A549 (cell line): ENCODE data around the gene ADAMTS2. TPM values are rescaled to one million over a fixed set of nuclear protein-coding genes. Genes with fewer than 3 reads are reported as not detected.

Experiments used
- ATAC-seq, 2 experiments: fragments of 200-7000 bp in 1 of 2; fragments of >200 bp in 1 of 2; cut with Nextera tagmentation in 1 of 2; cut with Tn5 transposase in 1 of 2; 3 replicates each; pipeline versions ENCODE4 v1.8.0 to v1.9.1; 2018 to 2020; ENCODE audit warnings: mild to moderate bottlenecking in 1 of 2, moderate library complexity in 1 of 2
- CTCF ChIA-PET: fragments of 300-600 bp; sonication (Branson Sonifier 250); formaldehyde crosslinking; extraction: SDS; loops from one replicate; lab custom pipeline; 2021; ENCODE audit warnings: antibody characterized with exemption, inconsistent platforms; lab: Yijun Ruan, JAX
- POLR2A ChIA-PET: fragments of 350-600 bp; formaldehyde crosslinking; extraction: SDS; loops from one replicate; lab custom pipeline; 2021; ENCODE audit warnings: antibody characterized with exemption, inconsistent platforms; lab: Yijun Ruan, JAX
- DNase-seq, 2 experiments: peaks; one replicate each; pipeline versions ENCODE4 v3.0.0 to v3.0.0-alpha.2; 2011 to 2016; ENCODE audit warnings: low read depth in 1 of 2, low spot score in 1 of 2
- FAIRE-seq: peaks from 2 replicates; lab custom pipeline; 2011; peaks lifted over from hg19 to GRCh38; lab: Jason Lieb, UNC
- H3K27ac ChIP-seq, 2 experiments: fragments of >200 bp; sonication (Bioruptor Twin); formaldehyde crosslinking; 3 replicates each; pipeline ENCODE4 v1.5.1; 2016 to 2017
- H3K4me1 ChIP-seq: fragments of >200 bp; sonication (Bioruptor Twin); formaldehyde crosslinking; 3 replicates; pipeline ENCODE4 v1.6.1; 2016
- H3K4me2 ChIP-seq: fragments of >200 bp; sonication (Bioruptor Twin); formaldehyde crosslinking; 3 replicates; pipeline ENCODE4 v1.6.1; 2016
- H3K4me3 ChIP-seq: fragments of >200 bp; sonication (Bioruptor Twin); formaldehyde crosslinking; 3 replicates; pipeline ENCODE4 v1.5.1; 2016
- H3K9me3 ChIP-seq: fragments of >200 bp; sonication (Bioruptor Twin); formaldehyde crosslinking; 3 replicates; pipeline ENCODE4 v1.6.1; 2016
- CBX8 ChIP-seq: fragments of 200-600 bp; sonication (generic); IDR thresholded peaks from 2 replicates; pipeline ENCODE4 v1.6.1; 2016
- CEBPB ChIP-seq, 2 experiments: fragments of >200 bp in 1 of 2; sonication (Bioruptor Twin) in 1 of 2; formaldehyde crosslinking in 1 of 2; IDR thresholded peaks; 2 replicates each; pipeline ENCODE4 v1.6.1; 2012 to 2016
- CHD4 ChIP-seq: fragments of 200-600 bp; sonication (generic); IDR thresholded peaks from 2 replicates; pipeline ENCODE4 v1.6.1; 2016; ENCODE audit warnings: antibody characterized with exemption, mild to moderate bottlenecking, borderline replicate concordance
- E2F6 ChIP-seq: IDR thresholded peaks from 2 replicates; pipeline ENCODE4 v1.6.1; 2012; ENCODE audit warnings: low read depth, borderline replicate concordance
- EHF ChIP-seq: fragments of 250-450 bp; sonication (Bioruptor Pico); IDR thresholded peaks from 2 replicates; pipeline ENCODE4 v1.5.0; 2020; ENCODE audit warnings: mild to moderate bottlenecking
- EP300 ChIP-seq, 2 experiments: fragments of >200 bp; sonication (Bioruptor Twin); formaldehyde crosslinking; IDR thresholded peaks; 2 replicates in 1 of 2; 3 replicates in 1 of 2; pipeline ENCODE4 v1.6.1; 2016 to 2017
- FOSB ChIP-seq: fragments of 250-450 bp; sonication (Bioruptor Pico); IDR thresholded peaks from 2 replicates; pipeline ENCODE4 v1.5.0; 2020; ENCODE audit warnings: mild to moderate bottlenecking, moderate library complexity
- FOSL2 ChIP-seq, 2 experiments: fragments of 450-650 bp in 1 of 2; fragments of >200 bp in 1 of 2; sonication (Bioruptor Twin) in 1 of 2; formaldehyde crosslinking; IDR thresholded peaks; 2 replicates each; pipeline versions ENCODE4 v1.5.0 to v1.6.1; 2016 to 2020; ENCODE audit warnings: mild to moderate bottlenecking in 1 of 2, moderate library complexity in 1 of 2
- FOXS1 ChIP-seq: fragments of 250-450 bp; sonication (Bioruptor Pico); IDR thresholded peaks from 2 replicates; pipeline ENCODE4 v1.5.0; 2020; ENCODE audit warnings: mild to moderate bottlenecking, moderate library complexity
- GATA3 ChIP-seq: IDR thresholded peaks from 2 replicates; pipeline ENCODE4 v1.6.1; 2012; ENCODE audit warnings: borderline replicate concordance
- HDAC2 ChIP-seq: fragments of 200-600 bp; sonication (generic); IDR thresholded peaks from 2 replicates; pipeline ENCODE4 v1.6.1; 2016
- HOXA7 ChIP-seq: fragments of 250-450 bp; sonication (Bioruptor Pico); IDR thresholded peaks from 2 replicates; pipeline ENCODE4 v1.5.0; 2020; ENCODE audit warnings: mild to moderate bottlenecking, moderate library complexity
- MAFK ChIP-seq: fragments of 450-650 bp; IDR thresholded peaks from 2 replicates; pipeline ENCODE4 v1.6.1; 2014; ENCODE audit not compliant: partially characterized antibody
- MAZ ChIP-seq: fragments of 150-350 bp; IDR thresholded peaks from 2 replicates; pipeline ENCODE4 v1.6.1; 2014; ENCODE audit warnings: antibody characterized with exemption, low read depth, low read length, borderline replicate concordance
- NPAS2 ChIP-seq: fragments of 250-450 bp; sonication (Bioruptor Pico); IDR thresholded peaks from 2 replicates; pipeline ENCODE4 v1.8.0; 2022; ENCODE audit warnings: mild to moderate bottlenecking, moderate library complexity, borderline replicate concordance
- POLR2A ChIP-seq: IDR thresholded peaks from 2 replicates; pipeline ENCODE4 v1.6.1; 2012; ENCODE audit warnings: mild to moderate bottlenecking, low read length
- RARB ChIP-seq: fragments of 250-450 bp; sonication (Bioruptor Pico); IDR thresholded peaks from 2 replicates; pipeline ENCODE4 v1.8.0; 2021; ENCODE audit warnings: mild to moderate bottlenecking, moderate library complexity
- RCOR1 ChIP-seq: fragments of 150-350 bp; IDR thresholded peaks from 2 replicates; pipeline ENCODE4 v1.6.1; 2014; ENCODE audit warnings: antibody characterized with exemption, low read length, low read depth
- ZC3H11A ChIP-seq: fragments of 450-650 bp; IDR thresholded peaks from 2 replicates; pipeline ENCODE4 v1.6.1; 2014; ENCODE audit warnings: antibody characterized with exemption, mild to moderate bottlenecking
- ZSCAN20 ChIP-seq: fragments of 250-450 bp; sonication (Bioruptor Pico); IDR thresholded peaks from 2 replicates; pipeline ENCODE4 v1.8.0; 2022; ENCODE audit warnings: mild to moderate bottlenecking, moderate library complexity
- WGBS: methylation state at CpG from one replicate; pipeline ENCODE4 v1.1.6; 2017; ENCODE audit errors: missing lambda C conversion rate; 5-methylcytosine and 5-hydroxymethylcytosine counted together
- polyA plus RNA-seq, 4 experiments: library from polyadenylated mRNA; depleted of rRNA in 3 of 4; stranded (reverse); fragments of >200 nt; fragmentation: RNase III in 1 of 4; extraction: RNeasy Plus Mini Kit Qiagen cat#74134 plus additional on column Dnase treatment in 1 of 4; gene quantifications; 2 replicates in 3 of 4; 3 replicates in 1 of 4; pipeline ENCODE4 v1.2.3, GENCODE V29; 2011 to 2017
- TF ChIP-seq, protein P1 (sequence below): fragments of 200-600 bp; sonication (generic); IDR thresholded peaks from 2 replicates; pipeline ENCODE4 v1.6.1; 2016; ENCODE audit warnings: antibody characterized with exemption, mild to moderate bottlenecking, moderate library complexity

ADAMTS2 gene
- polyA plus RNA-seq, 2 of the 4 experiments (the other 2 are of a cell fraction) = not detected

DNA sequence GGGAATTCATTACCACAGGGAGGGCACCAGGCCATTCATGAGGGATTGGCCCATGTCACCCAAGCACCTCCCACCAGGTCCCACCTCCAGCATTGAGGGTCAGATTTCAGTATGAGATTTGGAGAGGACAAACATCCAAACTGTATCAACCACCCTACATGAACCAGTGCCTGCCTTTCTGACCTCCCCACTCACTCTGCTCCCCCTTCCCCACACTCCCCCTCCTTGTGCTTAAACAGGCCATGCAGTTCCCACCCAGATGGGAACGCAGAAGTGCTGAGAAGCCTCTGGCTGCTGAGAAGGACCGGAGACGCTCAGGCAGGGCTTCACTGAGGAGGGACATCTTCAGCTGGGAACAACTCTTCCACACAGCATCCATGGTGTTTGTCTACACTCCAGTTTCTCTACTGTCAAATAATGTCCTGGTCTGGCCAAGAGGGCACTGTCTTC, 30.0 kb upstream of the ADAMTS2 start:
- no peaks in the 10 kb centered on the region for H3K4me1 ChIP-seq
- CTCF ChIA-PET = no interaction called here
- FAIRE-seq (no peak), DNase-seq (no peak), ATAC-seq (no peak)
- WGBS = 41% methylated on average over 3 of the region's 3 CpGs
- no peak overlapping the region for H3K4me2 ChIP-seq
- TF ChIP-seq EHF (CRISPR knock-in tag) = no peak
- no peak for TF ChIP-seq FOSL2 (IDR thresholded peaks at IDR 0.05)
- no peak for TF ChIP-seq FOSL2 (CRISPR knock-in tag; IDR thresholded peaks at IDR 0.05)
- TF ChIP-seq MAFK = no peak
- no peak for TF ChIP-seq CBX8
- TF ChIP-seq HOXA7 (CRISPR knock-in tag) = no peak
- no peak for TF ChIP-seq RCOR1
- TF ChIP-seq POLR2A = no peak
- TF ChIP-seq CEBPB (IDR thresholded peaks at IDR 0.05) = no peak
- TF ChIP-seq, protein P1, sequence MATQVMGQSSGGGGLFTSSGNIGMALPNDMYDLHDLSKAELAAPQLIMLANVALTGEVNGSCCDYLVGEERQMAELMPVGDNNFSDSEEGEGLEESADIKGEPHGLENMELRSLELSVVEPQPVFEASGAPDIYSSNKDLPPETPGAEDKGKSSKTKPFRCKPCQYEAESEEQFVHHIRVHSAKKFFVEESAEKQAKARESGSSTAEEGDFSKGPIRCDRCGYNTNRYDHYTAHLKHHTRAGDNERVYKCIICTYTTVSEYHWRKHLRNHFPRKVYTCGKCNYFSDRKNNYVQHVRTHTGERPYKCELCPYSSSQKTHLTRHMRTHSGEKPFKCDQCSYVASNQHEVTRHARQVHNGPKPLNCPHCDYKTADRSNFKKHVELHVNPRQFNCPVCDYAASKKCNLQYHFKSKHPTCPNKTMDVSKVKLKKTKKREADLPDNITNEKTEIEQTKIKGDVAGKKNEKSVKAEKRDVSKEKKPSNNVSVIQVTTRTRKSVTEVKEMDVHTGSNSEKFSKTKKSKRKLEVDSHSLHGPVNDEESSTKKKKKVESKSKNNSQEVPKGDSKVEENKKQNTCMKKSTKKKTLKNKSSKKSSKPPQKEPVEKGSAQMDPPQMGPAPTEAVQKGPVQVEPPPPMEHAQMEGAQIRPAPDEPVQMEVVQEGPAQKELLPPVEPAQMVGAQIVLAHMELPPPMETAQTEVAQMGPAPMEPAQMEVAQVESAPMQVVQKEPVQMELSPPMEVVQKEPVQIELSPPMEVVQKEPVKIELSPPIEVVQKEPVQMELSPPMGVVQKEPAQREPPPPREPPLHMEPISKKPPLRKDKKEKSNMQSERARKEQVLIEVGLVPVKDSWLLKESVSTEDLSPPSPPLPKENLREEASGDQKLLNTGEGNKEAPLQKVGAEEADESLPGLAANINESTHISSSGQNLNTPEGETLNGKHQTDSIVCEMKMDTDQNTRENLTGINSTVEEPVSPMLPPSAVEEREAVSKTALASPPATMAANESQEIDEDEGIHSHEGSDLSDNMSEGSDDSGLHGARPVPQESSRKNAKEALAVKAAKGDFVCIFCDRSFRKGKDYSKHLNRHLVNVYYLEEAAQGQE = no peak
- TF ChIP-seq RARB (CRISPR knock-in tag) = no peak
- TF ChIP-seq ZC3H11A = no peak
- TF ChIP-seq MAZ = no peak
- TF ChIP-seq ZSCAN20 (CRISPR knock-in tag) = no peak
- TF ChIP-seq FOXS1 (CRISPR knock-in tag) = no peak
- TF ChIP-seq NPAS2 = no peak
- no peak overlapping the region for H3K27ac ChIP-seq
- POLR2A ChIA-PET = no interaction called here
- H3K9me3 ChIP-seq = no peaks in the 10 kb centered on the region
- H3K4me3 ChIP-seq = no peak overlapping the region

GRCh38 chr5:179374506-179375235, 29.4 kb upstream of the ADAMTS2 start:
- no peak overlapping the region for H3K27ac ChIP-seq
- H3K4me3 ChIP-seq = no peak overlapping the region
- no peaks in the 10 kb centered on the region for H3K4me1 ChIP-seq
- FAIRE-seq (no peak), DNase-seq (no peak), ATAC-seq (no peak)
- WGBS = 46% methylated on average over 30 of the region's 31 CpGs
- CTCF ChIA-PET = no interaction called here
- H3K4me2 ChIP-seq = no peak overlapping the region
- POLR2A ChIA-PET = no interaction called here
- no peak for TF ChIP-seq HDAC2
- TF ChIP-seq FOSL2 (IDR thresholded peaks at IDR 0.05) = no peak
- TF ChIP-seq FOSL2 (CRISPR knock-in tag; IDR thresholded peaks at IDR 0.05) = no peak
- no peak for TF ChIP-seq GATA3
- TF ChIP-seq POLR2A = no peak
- no peak for TF ChIP-seq RARB (CRISPR knock-in tag)
- no peak for TF ChIP-seq EHF (CRISPR knock-in tag)
- TF ChIP-seq EP300 (IDR thresholded peaks at IDR 0.05) = no peak
- TF ChIP-seq E2F6 = no peak
- no peak for TF ChIP-seq FOSB (CRISPR knock-in tag)
- no peak for TF ChIP-seq CHD4
- no peaks in the 10 kb centered on the region for H3K9me3 ChIP-seq
